Measurements from ENCODE around the gene OR51F2. TPM values are rescaled to one million over a fixed set of nuclear protein-coding genes. Genes with fewer than 3 reads are reported as not detected.

Gene OR51F2
- total and polyA plus RNA-seq, 2 donors (not counting 1 experiment from before 2014, with no cell fraction given), result not detected

DNA sequence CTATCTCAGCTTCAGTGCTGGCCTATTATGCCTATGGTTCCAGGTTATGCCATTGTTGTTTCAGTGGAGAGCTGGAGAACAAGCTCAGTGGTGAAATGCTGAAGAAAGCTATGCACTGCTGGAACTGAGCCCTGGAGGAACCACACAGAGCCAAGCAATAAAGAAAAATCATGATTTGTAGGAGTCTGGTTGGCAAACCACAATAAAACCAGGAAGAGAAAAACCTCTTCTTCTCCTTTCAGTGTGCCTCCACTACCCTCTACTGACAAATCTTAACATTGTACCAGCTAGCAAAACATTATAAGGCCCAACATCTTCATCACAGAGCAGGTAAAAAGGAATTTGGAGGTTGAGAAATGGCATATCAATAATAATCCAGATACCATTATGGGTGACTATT lies 5.3 kb downstream of the OR51F2 start:
- DNase-seq (ENCODE audit: low read depth in 2 of 2), result peak in 1 of 2 donors; percentile 12
- Histone ChIP-seq H3K9ac (ENCODE audit: insufficient read depth, low read length) (no peak overlapping the region), H3K4me1 (ENCODE audit: control insufficient read depth, extremely low read depth, insufficient read depth, low read length) (no peaks in the 10 kb centered on the region), H3K27ac (ENCODE audit: insufficient read depth, low read length) (no peak overlapping the region), H3K9me3 (ENCODE audit: control insufficient read depth, insufficient read depth, low read depth, low read length) (no peaks in the 10 kb centered on the region), H2AFZ (ENCODE audit: low read length) (no peak overlapping the region), H4K20me1 (ENCODE audit: control insufficient read depth, extremely low read depth, insufficient read depth, low read length) (no peaks in the 10 kb centered on the region), H3K4me2 (ENCODE audit: extremely low read depth, insufficient read depth, low read length) (no peak overlapping the region), H3K27me3 (ENCODE audit: control insufficient read depth, insufficient read depth, low read length) (no peaks in the 10 kb centered on the region), H3K36me3 (ENCODE audit: control insufficient read depth, insufficient read depth, low read length) (no peaks in the 10 kb centered on the region), H3K79me2 (ENCODE audit: control insufficient read depth, insufficient read depth, low read length) (no peaks in the 10 kb centered on the region), H3K4me3 (replicated peaks in 1 of 4; ENCODE audit: control extremely low read depth in 1 of 4, insufficient read depth in 1 of 4, low read depth in 3 of 4, low read length in 4 of 4) (no peak overlapping the region)
- no peak for TF ChIP-seq EZH2 (IDR thresholded peaks at IDR 0.05; ENCODE audit: low read length, missing control alignments)
- TF ChIP-seq, protein P1, sequence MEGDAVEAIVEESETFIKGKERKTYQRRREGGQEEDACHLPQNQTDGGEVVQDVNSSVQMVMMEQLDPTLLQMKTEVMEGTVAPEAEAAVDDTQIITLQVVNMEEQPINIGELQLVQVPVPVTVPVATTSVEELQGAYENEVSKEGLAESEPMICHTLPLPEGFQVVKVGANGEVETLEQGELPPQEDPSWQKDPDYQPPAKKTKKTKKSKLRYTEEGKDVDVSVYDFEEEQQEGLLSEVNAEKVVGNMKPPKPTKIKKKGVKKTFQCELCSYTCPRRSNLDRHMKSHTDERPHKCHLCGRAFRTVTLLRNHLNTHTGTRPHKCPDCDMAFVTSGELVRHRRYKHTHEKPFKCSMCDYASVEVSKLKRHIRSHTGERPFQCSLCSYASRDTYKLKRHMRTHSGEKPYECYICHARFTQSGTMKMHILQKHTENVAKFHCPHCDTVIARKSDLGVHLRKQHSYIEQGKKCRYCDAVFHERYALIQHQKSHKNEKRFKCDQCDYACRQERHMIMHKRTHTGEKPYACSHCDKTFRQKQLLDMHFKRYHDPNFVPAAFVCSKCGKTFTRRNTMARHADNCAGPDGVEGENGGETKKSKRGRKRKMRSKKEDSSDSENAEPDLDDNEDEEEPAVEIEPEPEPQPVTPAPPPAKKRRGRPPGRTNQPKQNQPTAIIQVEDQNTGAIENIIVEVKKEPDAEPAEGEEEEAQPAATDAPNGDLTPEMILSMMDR (conservative IDR thresholded peaks at IDR 0.05 in 1 of 2, IDR thresholded peaks at IDR 0.05 in 1 of 2; ENCODE audit: low read depth in 1 of 2, low read length in 2 of 2), result peak in 1 of 2 donors; percentile 32

DNA sequence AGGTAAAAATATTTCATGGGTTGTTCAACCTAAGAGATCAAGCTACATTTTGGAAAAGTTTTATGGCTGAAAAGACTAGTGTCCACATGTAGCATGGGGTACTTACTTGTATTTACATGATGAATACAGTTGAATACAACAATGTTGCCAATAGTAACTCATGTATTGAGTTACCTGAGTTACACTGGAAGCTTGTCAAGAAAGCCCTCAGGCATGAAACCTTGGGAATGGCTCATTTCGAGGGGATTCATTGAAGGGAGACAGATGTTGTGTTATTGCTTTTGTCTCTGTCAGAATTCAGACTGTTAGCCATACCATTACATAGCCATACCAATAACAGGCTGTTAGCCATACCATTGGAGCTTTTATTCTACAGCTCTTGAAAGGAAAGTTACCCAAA lies 9.2 kb downstream of the OR51F2 start:
- no peak overlapping the region for H3K27ac ChIP-seq (ENCODE audit: insufficient read depth, low read length)
- no peaks in the 10 kb centered on the region for H3K79me2 ChIP-seq (ENCODE audit: control insufficient read depth, insufficient read depth, low read length)
- DNase-seq (ENCODE audit: low read depth in 2 of 2), result no peak
- no peaks in the 10 kb centered on the region for H4K20me1 ChIP-seq (ENCODE audit: control insufficient read depth, extremely low read depth, insufficient read depth, low read length)
- TF ChIP-seq EZH2 (IDR thresholded peaks at IDR 0.05; ENCODE audit: low read length, missing control alignments), result no peak
- TF ChIP-seq, protein P1 (conservative IDR thresholded peaks at IDR 0.05 in 1 of 2, IDR thresholded peaks at IDR 0.05 in 1 of 2; ENCODE audit: low read depth in 1 of 2, low read length in 2 of 2), result no peak
- H3K4me1 ChIP-seq (ENCODE audit: control insufficient read depth, extremely low read depth, insufficient read depth, low read length), result no peaks in the 10 kb centered on the region
- no peak overlapping the region for H3K4me3 ChIP-seq (replicated peaks in 1 of 4; ENCODE audit: control extremely low read depth in 1 of 4, insufficient read depth in 1 of 4, low read depth in 3 of 4, low read length in 4 of 4)
- no peaks in the 10 kb centered on the region for H3K27me3 ChIP-seq (ENCODE audit: control insufficient read depth, insufficient read depth, low read length)
- no peak overlapping the region for H3K4me2 ChIP-seq (ENCODE audit: extremely low read depth, insufficient read depth, low read length)
- H3K9ac ChIP-seq (ENCODE audit: insufficient read depth, low read length), result no peak overlapping the region
- no peaks in the 10 kb centered on the region for H3K9me3 ChIP-seq (ENCODE audit: control insufficient read depth, insufficient read depth, low read depth, low read length)
- no peaks in the 10 kb centered on the region for H3K36me3 ChIP-seq (ENCODE audit: control insufficient read depth, insufficient read depth, low read length)
- H2AFZ ChIP-seq (ENCODE audit: low read length), result no peak overlapping the region

DNA sequence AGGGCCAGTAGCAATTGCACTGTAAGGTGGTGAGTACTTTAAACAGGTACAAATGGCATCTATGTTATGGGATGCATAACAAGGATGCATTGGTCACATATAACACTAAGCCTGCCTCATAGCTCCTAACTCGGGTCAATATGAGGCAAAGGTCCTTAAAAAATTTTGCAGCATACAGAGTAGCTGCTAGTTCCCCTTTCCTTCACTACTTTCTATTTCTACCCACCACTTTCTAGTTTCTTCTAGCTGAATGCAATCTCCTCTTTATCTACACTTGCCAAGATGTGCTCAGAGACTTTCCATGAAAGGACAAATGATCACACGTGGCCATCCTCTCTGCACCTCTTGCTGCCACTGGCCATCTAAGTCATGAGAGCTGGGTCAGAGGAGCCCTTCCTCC lies 9.8 kb downstream of the OR51F2 start:
- no peak overlapping the region for H2AFZ ChIP-seq (ENCODE audit: low read length)
- H3K4me1 ChIP-seq (ENCODE audit: control insufficient read depth, extremely low read depth, insufficient read depth, low read length), result no peaks in the 10 kb centered on the region
- H3K36me3 ChIP-seq (ENCODE audit: control insufficient read depth, insufficient read depth, low read length), result no peaks in the 10 kb centered on the region
- no peak overlapping the region for H3K4me3 ChIP-seq (replicated peaks in 1 of 4; ENCODE audit: control extremely low read depth in 1 of 4, insufficient read depth in 1 of 4, low read depth in 3 of 4, low read length in 4 of 4)
- no peaks in the 10 kb centered on the region for H3K27me3 ChIP-seq (ENCODE audit: control insufficient read depth, insufficient read depth, low read length)
- H4K20me1 ChIP-seq (ENCODE audit: control insufficient read depth, extremely low read depth, insufficient read depth, low read length), result no peaks in the 10 kb centered on the region
- H3K9ac ChIP-seq (ENCODE audit: insufficient read depth, low read length), result no peak overlapping the region
- DNase-seq (ENCODE audit: low read depth in 2 of 2), result no peak
- H3K79me2 ChIP-seq (ENCODE audit: control insufficient read depth, insufficient read depth, low read length), result no peaks in the 10 kb centered on the region
- no peak overlapping the region for H3K4me2 ChIP-seq (ENCODE audit: extremely low read depth, insufficient read depth, low read length)
- H3K9me3 ChIP-seq (ENCODE audit: control insufficient read depth, insufficient read depth, low read depth, low read length), result no peaks in the 10 kb centered on the region
- TF ChIP-seq, protein P1 (conservative IDR thresholded peaks at IDR 0.05 in 1 of 2, IDR thresholded peaks at IDR 0.05 in 1 of 2; ENCODE audit: low read depth in 1 of 2, low read length in 2 of 2), result no peak
- TF ChIP-seq EZH2 (IDR thresholded peaks at IDR 0.05; ENCODE audit: low read length, missing control alignments), result no peak
- H3K27ac ChIP-seq (ENCODE audit: insufficient read depth, low read length), result no peak overlapping the region
